NCI-H1694 (cell line): Measurements from ENCODE around the gene EGFL8.
"Not testable (repeated sequence)": the region's sequence is repeated elsewhere in the genome, so short reads cannot be mapped to it uniquely, and the experiment has no call there.

ENCODE experiments used
- DNase-seq: peaks from one replicate; lab custom pipeline; 2025; lab: John Stamatoyannopoulos, UW

Gene EGFL8

GRCh38 chr6:32184084-32184640 is 19.8 kb downstream of the EGFL8 start, which contains the start of gene AGER:
AGER (minus strand) TSS chr6:32184253; CDS start chr6:32184222, 31 bp downstream.
- no peak for DNase-seq

GRCh38 chr6:32185681-32186131 is 21.3 kb downstream of the EGFL8 start:
- DNase-seq, result not testable (repeated sequence)

GRCh38 chr6:32186151-32186840 is 21.9 kb downstream of the EGFL8 start:
- DNase-seq, result not testable (repeated sequence)

- no peak for DNase-seq
Measured at GRCh38 chr6:32187009-32187709, 22.8 kb downstream of the EGFL8 start.

GRCh38 chr6:32187725-32188380 is 23.5 kb downstream of the EGFL8 start:
- DNase-seq, result not testable (repeated sequence)

GRCh38 chr6:32188381-32189068 is 24.1 kb downstream of the EGFL8 start:
- DNase-seq, result no peak

GRCh38 chr6:32189069-32189741 is 24.8 kb downstream of the EGFL8 start:
- DNase-seq, result no peak

GRCh38 chr6:32189742-32190053 is 25.3 kb downstream of the EGFL8 start:
- DNase-seq, result no peak

- DNase-seq, result peak; percentile 58
Measured at GRCh38 chr6:32190054-32190851, 25.9 kb downstream of the EGFL8 start, which contains the start of gene PBX2. PBX2 (minus strand) TSS chr6:32190202; CDS start chr6:32189915, 287 bp downstream.

- no peak for DNase-seq
Measured at GRCh38 chr6:32190911-32191677, 26.7 kb downstream of the EGFL8 start.

- no peak for DNase-seq
Measured at GRCh38 chr6:32191696-32192607, 27.6 kb downstream of the EGFL8 start.

GRCh38 chr6:32192608-32193039 is 28.2 kb downstream of the EGFL8 start, which contains the start of gene GPSM3:
GPSM3 (minus strand) TSS chr6:32192643; CDS start chr6:32192513, 130 bp downstream.
- DNase-seq, result no peak

- DNase-seq, result not testable (repeated sequence)
Measured at GRCh38 chr6:32193096-32193495, 28.7 kb downstream of the EGFL8 start.

GRCh38 chr6:32194388-32194787 is 30.0 kb downstream of the EGFL8 start:
- DNase-seq, result no peak

GRCh38 chr6:32194825-32195651 is 30.6 kb downstream of the EGFL8 start:
- DNase-seq, result no peak

- peak; percentile 95 for DNase-seq
Measured at GRCh38 chr6:32195652-32195901, 31.2 kb downstream of the EGFL8 start.

GRCh38 chr6:32195902-32196681 is 31.7 kb downstream of the EGFL8 start:
- DNase-seq, result peak; percentile 22
